ENCODE results near the gene CFAP91.
"Not testable (repeated sequence)": the region's sequence is repeated elsewhere in the genome, so short reads cannot be mapped to it uniquely, and the experiment has no call there.

CFAP91 gene

GRCh38 chr3:119678209-119678608 lies 24.6 kb upstream of the CFAP91 start:
- FAIRE-seq: not testable (repeated sequence)

DNA sequence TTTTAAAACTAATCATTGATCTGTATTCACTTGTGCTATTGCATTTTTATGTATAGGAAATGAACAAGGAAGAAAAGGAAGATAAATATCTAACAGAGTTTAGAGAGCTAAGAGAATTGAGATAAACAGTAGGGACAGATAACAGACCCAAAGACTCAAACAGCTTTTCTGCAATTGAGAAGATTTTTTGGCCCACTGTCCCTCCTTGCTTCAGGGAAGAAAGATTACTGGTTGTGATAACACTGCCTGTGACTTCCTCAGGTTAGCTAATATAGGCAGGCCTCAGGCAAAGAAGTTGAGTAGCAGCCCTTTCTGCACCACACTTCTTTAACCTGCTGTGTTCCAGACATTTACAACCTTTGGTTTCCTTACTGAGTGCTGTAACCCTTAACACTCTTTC lies 22.9 kb upstream of the CFAP91 start:
- FAIRE-seq: no peak

DNA sequence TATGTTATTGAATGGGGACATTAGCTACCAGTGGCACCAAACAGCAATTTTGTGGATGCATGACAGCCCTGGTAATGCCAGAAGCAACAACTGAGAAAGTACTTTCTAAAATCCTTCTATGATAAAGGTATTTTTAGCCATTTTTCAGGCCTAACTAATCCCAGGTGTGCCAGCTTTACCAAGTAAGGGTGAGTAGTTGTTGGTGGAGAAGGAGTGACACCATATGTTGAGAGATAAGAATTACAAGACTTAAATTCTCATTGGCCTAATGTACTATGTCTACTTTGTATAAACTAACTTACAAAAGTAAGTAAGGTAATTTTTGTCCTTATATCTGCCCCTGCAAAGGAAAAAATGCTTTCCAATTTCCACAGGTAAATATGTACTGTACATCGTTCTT lies 21.5 kb upstream of the CFAP91 start:
- no peak for FAIRE-seq

- no peak for FAIRE-seq
Observed at GRCh38 chr3:119683421-119683820, 19.4 kb upstream of the CFAP91 start.

DNA sequence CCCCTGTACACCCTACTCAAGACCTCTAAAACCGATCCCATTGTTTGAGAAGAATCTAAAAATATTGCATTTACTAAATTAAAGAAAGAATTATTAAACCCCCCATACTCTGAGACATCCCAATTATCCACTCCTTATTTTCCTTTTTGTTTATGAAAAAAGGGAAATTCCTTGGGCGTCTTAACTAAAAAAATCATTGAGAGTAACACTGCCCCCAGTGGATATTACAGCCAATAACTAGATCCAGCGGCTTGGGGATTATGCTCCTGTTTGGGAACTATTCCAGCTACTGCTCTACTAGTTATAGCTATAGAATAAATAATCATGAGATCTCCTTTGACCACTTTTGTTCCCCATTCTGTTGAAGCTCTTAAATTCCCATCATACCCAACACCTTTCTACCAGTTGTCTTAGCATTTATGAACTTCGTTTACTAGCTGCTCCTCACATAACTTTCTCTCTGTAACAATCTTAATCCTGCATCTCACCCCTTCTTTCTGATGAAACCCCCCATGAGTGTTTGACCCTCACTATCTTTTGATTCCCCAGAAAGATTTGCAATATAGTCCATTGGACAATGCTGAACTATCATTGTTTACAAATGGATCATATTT lies 12.7 kb upstream of the CFAP91 start:
- no peak for FAIRE-seq

DNA sequence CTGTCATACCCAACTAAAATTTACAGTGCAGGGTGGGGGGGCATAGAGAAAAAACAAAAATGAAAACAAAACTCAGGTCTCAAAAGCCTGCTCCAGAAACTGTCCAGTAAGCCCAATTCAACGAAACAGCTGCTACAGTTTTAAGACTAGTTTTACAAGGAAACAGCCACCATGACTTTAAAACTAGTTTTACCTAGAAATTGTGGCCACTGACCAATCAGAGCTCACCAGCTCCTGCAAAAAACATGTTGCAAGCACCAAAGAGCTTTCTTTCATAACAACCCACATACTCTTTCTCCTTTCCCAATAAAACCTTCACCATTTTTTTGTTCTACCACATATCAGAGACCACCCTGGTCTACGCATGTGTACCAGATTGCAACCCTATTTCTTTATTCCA lies 7.3 kb upstream of the CFAP91 start:
- FAIRE-seq: no peak

- no peak for FAIRE-seq
Observed at GRCh38 chr3:119697394-119697793, 5.4 kb upstream of the CFAP91 start.

DNA sequence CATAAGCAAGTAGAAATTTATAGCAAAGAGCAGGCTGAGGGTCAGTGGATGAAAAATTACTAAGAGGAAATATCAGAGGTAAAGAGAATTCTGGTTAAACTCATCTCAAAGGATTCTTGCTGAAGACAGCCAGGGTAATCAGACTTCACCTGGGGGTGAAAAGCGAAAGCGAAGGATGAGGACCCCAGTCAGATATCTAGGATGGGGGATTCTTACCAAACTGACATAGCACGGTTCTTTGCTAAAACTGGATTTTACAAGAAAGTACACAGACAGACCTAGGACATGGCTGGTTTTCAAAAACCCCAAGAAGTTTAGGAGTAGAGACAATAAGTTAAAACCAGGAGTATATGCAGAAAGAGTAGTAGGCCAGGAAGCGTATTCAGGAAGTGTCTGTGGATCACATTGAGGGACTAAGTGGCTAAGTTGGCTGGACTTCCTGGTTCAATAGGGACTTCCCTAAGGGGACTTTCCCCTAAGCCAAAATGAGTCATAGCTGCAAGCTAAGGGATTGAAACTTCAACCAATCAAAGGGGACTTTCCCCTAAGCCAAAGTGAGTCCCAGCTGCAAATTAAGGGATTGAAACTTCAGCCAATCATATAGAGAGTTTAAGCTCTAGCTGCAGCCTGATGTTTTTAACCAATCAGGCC lies 2.4 kb upstream of the CFAP91 start:
- no peak for FAIRE-seq

GRCh38 chr3:119700920-119701734 lies 1.7 kb upstream of the CFAP91 start:
- no peak for FAIRE-seq

GRCh38 chr3:119703820-119704531 lies 1.2 kb downstream of the CFAP91 start:
- FAIRE-seq: no peak

- FAIRE-seq: no peak
Observed at GRCh38 chr3:119715105-119715504, 12.3 kb downstream of the CFAP91 start.

- FAIRE-seq: no peak
Observed at GRCh38 chr3:119716998-119717397, 14.2 kb downstream of the CFAP91 start.

DNA sequence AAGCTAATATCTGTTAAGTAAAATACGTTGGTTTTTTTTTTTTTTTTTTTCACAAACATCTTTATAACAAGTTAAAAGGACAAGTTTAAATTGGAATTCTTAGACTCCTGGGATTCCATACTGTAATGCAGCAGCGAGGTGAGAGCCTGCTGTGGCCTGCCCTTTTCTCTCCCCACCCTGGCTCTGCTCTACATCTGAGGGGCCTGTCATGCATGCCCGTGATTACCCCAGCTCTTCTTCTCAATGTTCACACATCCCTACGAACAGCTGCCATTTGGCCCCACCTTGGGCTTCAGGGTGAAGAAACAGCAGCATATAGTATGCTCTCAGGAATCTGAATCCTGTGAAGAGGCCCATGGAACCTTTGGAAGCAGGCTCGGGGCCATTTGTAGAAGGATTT lies 14.7 kb downstream of the CFAP91 start:
- no peak for FAIRE-seq

DNA sequence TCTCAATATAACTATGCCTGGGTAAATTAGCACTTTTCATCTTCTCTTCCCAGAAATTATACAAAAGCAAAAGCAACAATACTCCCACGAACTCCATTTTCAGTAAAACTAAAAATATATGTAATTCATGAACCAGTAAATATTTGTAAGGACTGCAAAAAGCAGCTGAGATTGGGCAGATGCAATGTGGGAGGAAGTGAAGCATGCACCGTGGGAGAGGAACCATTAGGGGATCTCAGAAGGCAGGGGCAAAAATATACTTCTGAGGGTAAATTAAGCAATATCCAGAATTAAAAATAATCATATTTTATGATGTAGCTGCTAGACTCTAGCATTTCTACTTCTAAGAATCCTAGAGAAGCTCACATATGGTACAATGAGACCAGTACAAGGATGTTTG lies 20.2 kb downstream of the CFAP91 start:
- FAIRE-seq: no peak

DNA sequence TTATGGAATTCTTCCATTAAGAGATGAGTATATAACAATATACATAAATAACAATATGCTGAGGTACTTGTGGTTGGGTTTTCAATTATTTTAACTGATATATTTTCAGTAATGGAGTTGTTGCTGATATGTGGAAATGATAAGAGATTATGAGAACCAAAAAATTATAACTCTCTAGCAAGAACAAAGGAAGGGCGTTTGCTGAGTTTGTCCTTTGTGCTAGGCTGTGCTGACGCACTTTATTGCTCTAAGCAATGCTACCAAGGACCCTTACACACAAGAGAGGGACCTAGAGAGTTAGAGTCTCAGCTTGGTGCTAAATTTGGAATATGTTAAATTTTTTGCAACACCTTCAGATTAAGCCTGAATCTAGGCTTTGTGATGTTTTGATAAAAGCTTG lies 24.1 kb downstream of the CFAP91 start:
- no peak for FAIRE-seq

DNA sequence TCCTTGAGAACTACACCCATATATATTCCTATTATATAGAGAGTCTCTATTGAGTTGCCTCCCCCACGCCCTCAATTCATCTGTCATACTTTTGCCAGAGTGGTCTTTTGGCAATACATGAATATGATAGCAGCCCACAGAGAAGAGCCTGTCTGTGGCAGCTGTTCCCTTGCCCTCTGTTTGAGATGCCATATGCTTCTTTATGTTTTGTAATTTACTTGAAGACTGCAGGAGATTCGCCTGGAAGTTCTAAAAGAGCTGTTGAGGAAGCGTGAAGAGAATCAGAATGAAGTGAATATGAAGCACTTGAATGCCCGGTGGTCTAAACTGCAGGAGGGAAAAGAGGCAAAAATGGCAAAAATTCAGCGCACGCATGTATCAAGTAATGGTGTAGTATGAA lies 27.2 kb downstream of the CFAP91 start:
- no peak for FAIRE-seq

DNA sequence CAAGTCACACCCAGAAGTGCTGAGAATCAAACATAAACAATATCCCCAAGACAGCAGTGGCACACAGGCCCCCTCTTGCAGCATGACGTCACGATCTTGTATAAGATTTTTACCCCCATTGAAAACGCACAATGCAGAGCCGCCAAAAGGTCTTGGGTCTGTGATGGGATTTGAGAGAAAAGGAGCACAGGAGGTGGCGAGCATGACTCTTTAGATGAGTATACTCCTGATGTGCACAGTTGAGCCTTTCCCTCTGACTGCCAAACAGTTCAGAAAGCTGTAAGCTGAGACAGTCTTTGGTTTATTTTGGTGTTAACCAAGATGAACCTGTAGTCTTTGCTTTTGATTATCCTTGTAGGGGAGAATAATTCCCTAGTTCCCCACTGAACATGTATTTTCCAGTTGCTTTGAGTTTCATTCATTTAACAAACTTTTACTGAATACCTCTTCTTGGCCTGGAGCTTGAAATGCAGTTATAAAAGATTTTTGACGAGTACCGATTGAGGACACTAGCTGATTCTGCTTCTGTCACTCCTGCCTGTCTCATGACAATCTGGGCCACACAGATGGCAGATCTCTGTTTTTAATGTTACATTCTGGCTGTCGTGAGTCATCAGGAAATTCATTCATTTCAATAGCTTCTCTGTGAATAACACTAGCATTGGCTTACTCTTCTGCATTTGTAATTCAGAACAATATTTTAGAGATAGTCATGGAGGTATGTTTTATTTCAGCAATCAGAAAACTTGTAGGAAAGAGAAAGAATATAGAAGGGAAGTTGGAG lies 28.9 kb downstream of the CFAP91 start:
- FAIRE-seq: no peak

DNA sequence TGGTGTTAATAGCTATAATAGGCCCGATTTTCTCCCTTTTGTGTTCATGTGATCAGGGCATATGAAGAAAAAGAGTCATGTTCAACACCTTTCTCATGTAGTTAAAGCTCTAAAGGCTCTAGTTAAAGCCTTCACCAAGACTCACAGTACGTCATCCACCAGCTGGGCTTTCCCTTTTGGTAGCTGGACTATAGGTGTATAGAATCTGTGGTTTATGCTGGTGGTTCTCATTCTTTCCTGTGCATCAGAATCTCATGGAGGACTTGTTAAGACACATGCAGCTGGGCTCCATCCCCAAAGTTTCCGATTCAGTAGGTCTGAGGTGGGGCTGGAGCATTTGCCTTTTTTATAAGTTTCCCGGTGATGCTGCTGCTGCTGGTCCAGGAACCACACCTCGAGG lies 31.0 kb downstream of the CFAP91 start:
- FAIRE-seq: no peak

GRCh38 chr3:119738741-119739140 lies 35.9 kb downstream of the CFAP91 start:
- no peak for FAIRE-seq

- no peak for FAIRE-seq
Observed at GRCh38 chr3:119741657-119742590, 39.1 kb downstream of the CFAP91 start.

- no peak for FAIRE-seq
Observed at GRCh38 chr3:119743921-119744320, 41.1 kb downstream of the CFAP91 start.

Data from colon (tissue), 2 donors.